AG10803 (cell line): Measurements from ENCODE around the gene CREBBP.

Experiments used
- DNase-seq: peaks from one replicate; pipeline ENCODE4 v3.0.0; 2010; ENCODE audit warnings: low read depth
- H3K4me3 ChIP-seq: 2 replicates; pipeline ENCODE4 v1.5.1; 2011; ENCODE audit warnings: mild to moderate bottlenecking, low read length, control low read depth
- CTCF ChIP-seq: conservative IDR thresholded peaks from 2 replicates; pipeline ENCODE4 v1.5.1; 2011; ENCODE audit warnings: mild to moderate bottlenecking, low read length, control low read depth, inconsistent platforms

The CREBBP gene

GRCh38 chr16:3807425-3808123 lies 72.9 kb downstream of the CREBBP start:
- TF ChIP-seq CTCF: no peak
- DNase-seq: no peak

GRCh38 chr16:3804426-3805016 lies 76.0 kb downstream of the CREBBP start:
- DNase-seq: no peak
- H3K4me3 ChIP-seq: no peak overlapping the region
- TF ChIP-seq CTCF: no peak

More at GRCh38 chr16:3807425-3808123, 72.9 kb downstream of the CREBBP start:
- no peak overlapping the region for H3K4me3 ChIP-seq

- DNase-seq: no peak
- no peak for TF ChIP-seq CTCF
Observed at GRCh38 chr16:3800477-3801270, 79.8 kb downstream of the CREBBP start.

GRCh38 chr16:3800019-3800418 lies 80.5 kb downstream of the CREBBP start:
- TF ChIP-seq CTCF: no peak
- no peak overlapping the region for H3K4me3 ChIP-seq
- DNase-seq: no peak

More at GRCh38 chr16:3800477-3801270, 79.8 kb downstream of the CREBBP start:
- no peak overlapping the region for H3K4me3 ChIP-seq

- no peak for TF ChIP-seq CTCF
- DNase-seq: no peak
- no peak overlapping the region for H3K4me3 ChIP-seq
Observed at GRCh38 chr16:3799354-3799753, 81.2 kb downstream of the CREBBP start.

GRCh38 chr16:3798838-3799237 lies 81.7 kb downstream of the CREBBP start:
- TF ChIP-seq CTCF: no peak
- H3K4me3 ChIP-seq: no peak overlapping the region
- DNase-seq: no peak
